ENCODE data around the gene HOXB8.
A peak's percentile ranks its signal among the peaks of the same experiment; 100 is the strongest.

Gene HOXB8

GRCh38 chr17:48596000-48596734 lies 18.9 kb downstream of the HOXB8 start:
- DNase-seq (ENCODE audit: low read depth in 2 of 2): no peak

- no peak for DNase-seq (ENCODE audit: low read depth in 2 of 2)
Measured at GRCh38 chr17:48595278-48595999, 19.7 kb downstream of the HOXB8 start.

- no peak for DNase-seq (ENCODE audit: low read depth in 2 of 2)
Measured at GRCh38 chr17:48594538-48595277, 20.4 kb downstream of the HOXB8 start.

- DNase-seq (ENCODE audit: low read depth in 2 of 2): peak; percentile 46 to 64
Measured at GRCh38 chr17:48593840-48594537, 21.1 kb downstream of the HOXB8 start.

- DNase-seq (ENCODE audit: low read depth in 2 of 2): no peak
Measured at GRCh38 chr17:48593126-48593829, 21.8 kb downstream of the HOXB8 start, which contains the start of gene HOXB5. HOXB5 (minus strand) TSS chr17:48593779; CDS start chr17:48593682, 97 bp downstream.

- DNase-seq (ENCODE audit: low read depth in 2 of 2): no peak
Measured at GRCh38 chr17:48592577-48592976, 22.5 kb downstream of the HOXB8 start.

- DNase-seq (ENCODE audit: low read depth in 2 of 2): no peak
Measured at GRCh38 chr17:48592057-48592514, 23.0 kb downstream of the HOXB8 start.

- DNase-seq (ENCODE audit: low read depth in 2 of 2): no peak
Measured at GRCh38 chr17:48591255-48592056, 23.6 kb downstream of the HOXB8 start.

- DNase-seq (ENCODE audit: low read depth in 2 of 2): no peak
Measured at GRCh38 chr17:48590607-48591161, 24.4 kb downstream of the HOXB8 start.

- no peak for DNase-seq (ENCODE audit: low read depth in 2 of 2)
Measured at GRCh38 chr17:48589831-48590606, 25.1 kb downstream of the HOXB8 start, which contains the start of gene HOXB3. HOXB3 (minus strand) TSS chr17:48590241; CDS start chr17:48552474, 37,767 bp downstream.

- DNase-seq (ENCODE audit: low read depth in 2 of 2): no peak
Measured at GRCh38 chr17:48589060-48589830, 25.8 kb downstream of the HOXB8 start.

GRCh38 chr17:48588528-48588927 lies 26.6 kb downstream of the HOXB8 start:
- DNase-seq (ENCODE audit: low read depth in 2 of 2): no peak

- no peak for DNase-seq (ENCODE audit: low read depth in 2 of 2)
Measured at GRCh38 chr17:48588074-48588415, 27.0 kb downstream of the HOXB8 start.

- no peak for DNase-seq (ENCODE audit: low read depth in 2 of 2)
Measured at GRCh38 chr17:48587276-48588073, 27.6 kb downstream of the HOXB8 start.

- DNase-seq (ENCODE audit: low read depth in 2 of 2): no peak
Measured at GRCh38 chr17:48586355-48587258, 28.5 kb downstream of the HOXB8 start.

GRCh38 chr17:48584223-48584741 lies 30.8 kb downstream of the HOXB8 start:
- DNase-seq (ENCODE audit: low read depth in 2 of 2): no peak
